Fibroblast of peridontal ligament (primary cell): Measurements from ENCODE around the gene TMEM258.

ENCODE experiments used
- DNase-seq: peaks from one replicate; pipeline ENCODE4 v3.0.0-alpha.2; 2010; ENCODE audit errors: extremely low read depth

The TMEM258 gene

DNA sequence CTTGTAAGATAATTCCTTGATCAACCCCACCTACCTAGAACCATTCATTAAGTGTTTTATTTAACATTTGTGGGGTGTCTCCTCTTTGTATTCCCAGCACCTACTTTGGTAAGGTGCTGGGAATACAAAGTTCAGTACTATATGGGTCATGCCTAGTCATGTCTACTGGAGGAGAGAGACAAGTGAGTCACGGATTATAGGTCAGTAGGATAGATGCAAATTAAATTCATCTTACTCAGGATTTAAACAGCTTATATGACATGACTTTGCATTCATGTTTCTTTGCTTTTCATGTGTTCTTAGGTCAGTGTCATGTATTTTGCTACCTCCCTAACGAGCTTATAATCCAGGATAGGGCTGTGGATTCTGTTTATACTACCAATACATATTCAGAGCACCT lies 27.8 kb upstream of the TMEM258 start:
- peak; percentile 59 for DNase-seq

GRCh38 chr11:61817471-61818202 lies 25.2 kb upstream of the TMEM258 start:
- no peak for DNase-seq

DNA sequence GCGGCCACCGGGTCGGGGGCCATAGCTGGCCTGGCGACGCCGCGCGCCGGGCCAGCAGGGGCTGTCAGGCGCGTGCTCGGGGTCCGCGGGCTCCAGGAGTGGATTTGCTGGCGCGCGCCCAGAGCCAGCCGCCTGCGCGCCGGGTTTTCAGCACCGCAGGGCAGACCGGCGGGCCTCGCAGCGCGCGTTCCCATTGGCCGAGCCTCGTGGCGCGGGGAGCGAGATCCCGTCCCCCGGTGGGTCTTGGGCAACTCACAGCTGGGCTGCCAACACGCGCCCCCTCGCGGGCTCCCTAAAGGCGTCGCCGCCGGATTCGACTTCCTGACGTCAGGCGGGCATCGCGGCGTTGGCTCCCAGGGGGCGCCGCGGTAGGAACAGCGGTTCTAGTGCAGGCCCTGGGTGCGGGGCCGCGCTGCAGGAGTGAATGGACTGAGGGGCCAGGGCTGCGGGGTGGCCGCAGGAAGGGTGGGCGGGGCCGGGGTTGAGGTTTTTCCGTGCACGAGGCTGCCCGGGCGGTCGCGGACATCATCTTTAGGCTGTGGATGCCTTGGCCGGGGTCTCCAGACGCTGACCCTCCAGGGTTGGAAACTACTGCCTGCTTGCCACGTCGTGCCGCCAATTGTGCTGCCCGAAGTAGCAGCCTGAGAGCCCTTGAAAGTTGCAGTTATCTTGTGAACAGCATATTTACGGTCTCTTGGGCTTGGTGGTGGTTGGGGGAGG lies 24.5 kb upstream of the TMEM258 start, which contains the start of gene FADS1:
Gene FADS1 (minus strand): TSS at position 268 of the 720 bp plus-strand sequence. CDS start 74 bp downstream, at position 194.
- peak; percentile 91 for DNase-seq

DNA sequence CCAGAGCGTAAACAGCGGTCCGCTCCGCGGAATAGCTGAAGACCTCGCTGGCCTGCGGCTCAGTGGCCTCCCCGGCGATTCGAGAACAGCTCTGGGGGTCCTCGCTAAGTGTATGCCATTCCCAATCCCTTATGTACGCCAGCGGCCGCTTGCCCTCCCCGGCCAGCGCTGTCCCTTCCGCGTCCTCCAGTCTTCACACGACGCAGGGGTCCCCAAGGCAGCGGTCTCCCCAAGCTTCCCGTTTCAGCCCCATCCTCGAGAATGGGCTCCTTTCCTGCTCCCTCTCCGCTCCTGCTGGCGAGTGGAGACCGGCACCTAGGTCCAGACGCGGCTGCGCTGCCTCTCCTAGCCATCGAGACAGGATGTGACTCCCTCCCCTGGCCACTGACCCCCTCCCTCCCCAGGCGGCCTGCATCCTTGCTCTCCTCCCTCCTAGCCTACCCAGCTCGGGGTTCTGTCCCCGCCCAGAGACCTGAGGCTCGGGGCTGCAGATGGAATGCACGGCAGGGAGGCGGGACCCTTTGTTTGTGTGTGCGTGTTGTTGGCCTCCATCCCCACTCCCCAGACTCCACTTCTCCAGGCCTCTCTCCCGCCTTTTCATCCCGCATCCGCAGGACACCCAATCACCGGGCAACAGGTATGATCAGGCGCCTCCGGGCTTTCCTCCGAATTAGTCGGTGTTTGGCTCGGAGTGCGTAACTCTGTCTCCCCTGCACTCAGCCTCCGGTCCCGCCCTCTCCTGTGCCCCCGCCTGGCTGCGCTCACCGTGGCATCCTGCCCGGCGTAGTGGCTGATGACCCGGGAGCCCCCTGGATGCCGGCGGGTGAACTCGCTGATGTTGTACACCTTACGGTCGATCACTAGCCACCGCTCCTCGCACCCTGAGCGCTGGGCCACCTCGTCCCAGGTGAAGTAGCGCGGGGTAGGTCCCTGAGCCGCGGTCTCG lies 23.7 kb upstream of the TMEM258 start:
- DNase-seq: peak; percentile 32

GRCh38 chr11:61814958-61815789 lies 22.8 kb upstream of the TMEM258 start:
- peak; percentile 93 for DNase-seq

DNA sequence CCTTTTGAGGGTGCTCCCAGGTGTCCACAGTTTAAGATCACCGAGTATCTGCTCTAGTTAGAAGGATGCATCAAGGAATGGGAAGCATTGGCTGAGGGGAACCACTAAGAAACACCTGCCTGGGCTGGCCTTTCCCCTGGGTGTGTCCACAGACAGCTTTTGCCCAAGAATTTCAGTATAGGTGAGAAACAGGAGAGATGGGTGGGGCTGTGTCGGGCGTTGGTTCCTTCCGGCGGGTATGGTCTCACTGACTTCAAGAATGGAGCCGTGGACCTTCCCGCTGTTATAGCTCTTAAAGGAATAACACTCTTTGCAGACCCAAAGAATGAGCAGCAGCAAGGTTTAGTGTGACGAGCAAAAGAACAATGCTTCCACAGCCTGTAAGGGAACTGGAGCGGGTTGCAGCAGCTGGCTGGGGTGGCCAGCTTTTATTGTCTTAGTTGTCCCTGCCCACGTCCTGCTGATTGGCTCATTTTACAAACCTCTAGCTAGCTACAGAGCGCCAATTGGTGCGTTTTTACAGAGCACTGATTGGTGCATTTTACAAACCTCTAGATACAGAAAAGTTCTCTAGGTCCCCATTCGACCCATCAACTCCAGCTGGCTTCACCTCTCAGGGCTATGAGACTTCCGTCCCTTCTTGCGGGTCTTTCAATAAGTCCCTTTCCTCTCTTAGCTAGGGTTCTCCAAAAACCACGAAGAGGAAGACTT lies 22.0 kb upstream of the TMEM258 start:
- DNase-seq: peak; percentile 14

GRCh38 chr11:61812736-61813411 lies 20.5 kb upstream of the TMEM258 start:
- DNase-seq: no peak

- no peak for DNase-seq
Measured at GRCh38 chr11:61811831-61812230, 19.4 kb upstream of the TMEM258 start.

DNA sequence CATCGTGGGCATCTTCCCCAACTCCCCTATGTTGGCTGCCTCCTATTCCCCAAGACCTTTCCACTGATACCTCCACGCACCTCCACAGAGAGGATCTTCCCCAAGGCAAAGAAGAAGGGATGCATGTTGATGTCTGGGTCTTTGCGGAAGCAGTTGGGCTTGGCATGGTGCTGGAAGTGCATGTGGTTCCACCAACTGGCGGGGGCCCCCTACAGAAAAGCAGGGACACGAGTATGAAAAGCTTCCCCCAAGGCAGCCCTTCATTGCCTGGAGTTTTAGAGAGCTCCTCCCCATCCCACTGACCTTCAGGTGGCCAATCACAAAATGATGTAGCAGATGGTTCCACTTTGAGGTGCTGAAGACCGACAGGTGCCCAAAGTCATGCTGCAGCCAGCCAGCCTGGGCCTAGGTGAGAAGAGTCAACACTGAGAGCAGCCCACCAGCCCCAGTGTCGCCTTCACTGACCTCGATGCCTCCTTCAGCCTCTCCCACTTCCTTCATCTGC lies 18.3 kb upstream of the TMEM258 start:
- DNase-seq: no peak

DNA sequence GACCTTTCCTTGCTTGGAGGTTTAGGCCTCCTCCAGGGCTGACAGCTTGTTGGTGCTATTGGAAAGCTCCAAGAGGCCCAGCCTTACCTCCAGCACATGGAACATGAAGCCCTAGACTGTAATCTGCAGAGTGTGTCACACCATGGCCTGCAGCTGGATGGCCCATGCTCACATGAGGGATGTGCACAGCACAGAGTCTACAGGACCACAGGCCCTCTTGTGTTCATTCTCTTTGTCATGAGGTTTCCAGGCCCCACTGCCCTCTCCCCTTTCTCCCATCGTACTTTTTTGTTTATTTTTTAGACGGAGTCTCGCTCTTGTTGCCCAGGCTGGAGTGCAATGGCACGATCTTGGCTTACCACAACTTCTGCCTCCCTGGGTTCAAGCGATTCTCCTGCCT lies 14.4 kb upstream of the TMEM258 start:
- no peak for DNase-seq

DNA sequence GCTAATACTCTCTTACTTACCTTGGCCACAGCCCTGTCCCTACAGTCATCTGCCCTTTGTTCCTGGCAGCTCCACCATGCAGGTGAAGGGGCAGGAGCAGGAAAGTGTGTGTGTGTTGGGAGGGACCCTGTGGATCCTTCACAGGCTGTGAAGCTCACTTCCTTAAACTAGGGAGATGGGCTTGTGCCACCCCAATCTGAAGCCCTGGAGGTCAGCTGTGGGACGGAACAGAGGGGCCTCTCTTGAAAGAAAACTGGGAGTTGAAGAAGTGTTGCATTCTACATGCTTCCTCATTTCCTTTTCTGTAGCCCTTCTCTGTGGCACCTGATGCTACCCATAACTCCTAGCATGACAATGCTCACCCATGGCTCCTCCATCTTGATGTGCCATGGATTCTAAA lies 12.7 kb upstream of the TMEM258 start:
- no peak for DNase-seq

GRCh38 chr11:61803889-61804647 lies 11.7 kb upstream of the TMEM258 start:
- DNase-seq: peak; percentile 43

- no peak for DNase-seq
Measured at GRCh38 chr11:61802605-61803004, 10.2 kb upstream of the TMEM258 start.

DNA sequence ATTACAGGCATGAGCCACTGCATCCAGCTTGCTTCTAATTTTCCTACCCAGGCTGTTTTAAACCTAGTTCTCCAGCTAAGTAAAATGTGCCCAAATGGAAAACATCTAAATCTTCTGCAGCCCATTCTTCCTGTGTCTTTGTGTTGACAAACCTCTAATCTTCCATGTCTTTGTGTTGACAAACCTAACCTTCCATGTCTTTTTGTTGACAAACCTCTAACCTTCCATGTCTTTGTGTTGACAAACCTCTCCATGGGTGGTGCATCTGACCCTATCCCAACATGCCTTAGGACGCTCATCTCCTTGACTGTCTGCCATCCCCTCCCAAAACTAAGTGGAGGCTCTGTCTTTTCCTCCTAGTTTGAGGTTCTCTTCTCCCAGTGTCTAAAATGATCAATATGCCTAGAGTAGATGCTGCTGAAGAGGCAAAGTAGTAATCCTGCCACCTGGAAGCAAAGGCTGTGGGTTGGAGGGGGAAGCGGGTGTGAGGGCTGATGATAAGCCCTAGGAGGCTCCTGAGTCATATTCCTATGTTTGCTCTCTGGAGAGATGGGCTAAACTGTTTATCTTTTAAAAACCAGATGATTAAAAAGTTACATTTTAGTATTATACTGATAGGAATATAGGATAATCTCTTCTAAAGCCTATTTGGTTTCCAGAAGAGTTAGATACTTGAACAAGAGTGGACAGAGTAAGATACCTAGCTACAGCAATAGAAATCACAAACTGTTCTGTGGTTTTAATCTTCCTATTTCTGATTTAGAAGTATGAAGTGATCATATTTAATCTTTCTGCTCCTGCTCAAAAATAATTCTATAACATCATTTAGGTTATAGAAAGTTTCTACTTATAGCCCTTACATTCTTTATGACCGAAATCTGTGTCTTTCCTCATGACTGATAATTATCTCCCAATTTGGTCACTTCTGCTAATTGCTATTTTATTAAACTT lies 8.2 kb upstream of the TMEM258 start:
- DNase-seq: no peak

DNA sequence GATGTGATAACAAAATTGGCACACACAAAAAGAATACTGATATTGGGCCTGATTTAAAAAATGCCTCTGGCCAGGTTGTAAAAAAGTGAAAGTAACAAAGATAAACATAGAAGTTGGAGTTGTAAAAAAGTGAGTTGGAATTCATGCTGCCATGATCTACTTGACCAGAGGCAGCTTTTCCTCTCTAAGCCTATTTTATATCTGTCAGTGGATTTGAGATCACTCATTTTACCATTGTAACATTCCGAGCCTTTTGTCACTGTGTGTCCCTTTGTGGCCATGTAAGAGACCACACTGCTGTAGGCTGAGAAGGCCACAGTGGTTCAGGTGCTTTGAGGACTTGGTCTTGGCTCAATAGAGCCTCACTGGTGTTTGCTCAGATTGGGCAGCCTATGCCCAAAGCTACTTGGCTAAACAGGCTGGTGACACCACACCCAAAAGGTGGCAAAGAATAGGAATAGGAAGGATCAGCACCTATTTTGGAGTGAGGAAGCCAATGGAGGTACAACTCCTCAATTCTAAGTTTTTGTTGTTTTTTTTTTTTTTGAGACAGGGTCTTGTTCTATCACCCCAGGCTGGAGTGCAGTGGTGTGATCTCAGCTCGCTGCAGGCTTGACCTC lies 7.4 kb upstream of the TMEM258 start:
- DNase-seq: no peak

- DNase-seq: peak; percentile 93
Measured at GRCh38 chr11:61797263-61797944, 5.0 kb upstream of the TMEM258 start.
